ENCODE measurements around the gene TBX21. TPM values are rescaled to one million over a fixed set of nuclear protein-coding genes. Genes with fewer than 3 reads are reported as not detected.

Gene TBX21
- total RNA-seq, 1 experiment from 2014 or later: not detected

DNA sequence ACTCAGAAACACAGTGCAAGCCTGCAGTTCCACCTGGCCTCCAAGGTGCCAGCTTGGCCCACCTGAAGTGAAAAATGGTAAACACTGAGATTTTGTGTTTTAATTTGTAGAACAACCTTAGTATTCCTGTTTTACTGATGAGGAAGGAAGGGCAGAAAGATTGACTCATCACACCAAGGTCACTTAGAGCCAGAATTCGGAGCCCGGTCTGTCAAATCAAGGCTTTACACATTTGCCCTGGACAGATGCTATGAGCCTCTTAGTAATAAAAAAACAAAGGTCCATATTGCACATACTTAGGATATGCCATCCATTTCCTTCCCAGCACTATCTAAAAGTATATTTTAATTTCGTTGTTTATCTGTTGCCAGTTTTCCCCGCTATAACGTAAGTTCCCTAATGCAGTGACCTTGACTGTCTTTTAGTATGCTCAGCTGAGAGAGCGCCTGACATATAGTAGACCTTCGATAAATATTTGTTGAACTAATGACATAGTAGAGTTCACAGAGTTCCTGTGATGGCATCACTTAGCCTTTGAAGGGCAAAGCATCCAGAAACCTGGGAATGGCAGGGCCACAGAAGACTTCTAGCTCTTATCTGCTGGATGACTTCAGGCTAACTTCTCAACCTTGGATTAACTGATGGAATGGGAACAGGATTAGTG, 46.2 kb upstream of the TBX21 start:
- H3K4me1 ChIP-seq (ENCODE audit: insufficient read depth, low read length): no peaks in the 10 kb centered on the region
- H3K27ac ChIP-seq (ENCODE audit: low read length): no peak overlapping the region
- intact Hi-C loops (cut with micrococcal nuclease): no loop called here
- no peak overlapping the region for H3K4me3 ChIP-seq (ENCODE audit: low read length)
- H3K4me2 ChIP-seq (ENCODE audit: low read length): no peak overlapping the region
- BruUV-seq (replicated peaks): no TSS peak
- no peak overlapping the region for H3K9ac ChIP-seq (ENCODE audit: low read length)
- H2AFZ ChIP-seq (ENCODE audit: low read length): no peak overlapping the region
- no peaks in the 10 kb centered on the region for H3K27me3 ChIP-seq (ENCODE audit: low read length)
- no peaks in the 10 kb centered on the region for H3K79me2 ChIP-seq (ENCODE audit: low read length)
- DNase-seq (no peak), ATAC-seq (no peak; the same call in 1 of the 2 replicates)
- H3F3A ChIP-seq (ENCODE audit: low read length, unreplicated experiment): peaks cover 11% of the 10 kb centered on the region
- H3K9me3 ChIP-seq (ENCODE audit: low read length): no peaks in the 10 kb centered on the region
- TF ChIP-seq, protein P1, sequence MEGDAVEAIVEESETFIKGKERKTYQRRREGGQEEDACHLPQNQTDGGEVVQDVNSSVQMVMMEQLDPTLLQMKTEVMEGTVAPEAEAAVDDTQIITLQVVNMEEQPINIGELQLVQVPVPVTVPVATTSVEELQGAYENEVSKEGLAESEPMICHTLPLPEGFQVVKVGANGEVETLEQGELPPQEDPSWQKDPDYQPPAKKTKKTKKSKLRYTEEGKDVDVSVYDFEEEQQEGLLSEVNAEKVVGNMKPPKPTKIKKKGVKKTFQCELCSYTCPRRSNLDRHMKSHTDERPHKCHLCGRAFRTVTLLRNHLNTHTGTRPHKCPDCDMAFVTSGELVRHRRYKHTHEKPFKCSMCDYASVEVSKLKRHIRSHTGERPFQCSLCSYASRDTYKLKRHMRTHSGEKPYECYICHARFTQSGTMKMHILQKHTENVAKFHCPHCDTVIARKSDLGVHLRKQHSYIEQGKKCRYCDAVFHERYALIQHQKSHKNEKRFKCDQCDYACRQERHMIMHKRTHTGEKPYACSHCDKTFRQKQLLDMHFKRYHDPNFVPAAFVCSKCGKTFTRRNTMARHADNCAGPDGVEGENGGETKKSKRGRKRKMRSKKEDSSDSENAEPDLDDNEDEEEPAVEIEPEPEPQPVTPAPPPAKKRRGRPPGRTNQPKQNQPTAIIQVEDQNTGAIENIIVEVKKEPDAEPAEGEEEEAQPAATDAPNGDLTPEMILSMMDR (conservative IDR thresholded peaks at IDR 0.05; ENCODE audit: low read depth, low read length): no peak
- no peak for TF ChIP-seq EZH2phosphoT487 (IDR thresholded peaks at IDR 0.05; ENCODE audit: borderline replicate concordance, low read length)
- TF ChIP-seq EZH2 (IDR thresholded peaks at IDR 0.05; ENCODE audit: low read length, unreplicated experiment): no peak
- peaks cover 38% of the 10 kb centered on the region for H3K36me3 ChIP-seq (ENCODE audit: low read depth, low read length)
- H4K20me1 ChIP-seq (ENCODE audit: low read length): 0 out of 2 replicates have a peak, but pooled peaks cover 7% of the 10 kb centered on the region
- no peaks in the 10 kb centered on the region for H3K9me2 ChIP-seq (replicated peaks; ENCODE audit: low read length)
- ChIA-PET CTCF (no interaction called here), POLR2A (ENCODE audit: unreplicated experiment) (interaction anchor here (0.6 kb wide), 1 partner anchor 7 kb away, joined by 5 read pairs; no protein-coding TSS in a partner anchor)

GRCh38 chr17:47687328-47687690, 45.7 kb upstream of the TBX21 start:
- intact Hi-C loops (cut with micrococcal nuclease): no loop called here
- H3K9me3 ChIP-seq (ENCODE audit: low read length): no peaks in the 10 kb centered on the region
- H3K79me2 ChIP-seq (ENCODE audit: low read length): no peaks in the 10 kb centered on the region
- H3F3A ChIP-seq (ENCODE audit: low read length, unreplicated experiment): peaks cover 6% of the 10 kb centered on the region
- H3K4me3 ChIP-seq (ENCODE audit: low read length): no peak overlapping the region
- H3K4me1 ChIP-seq (ENCODE audit: insufficient read depth, low read length): no peaks in the 10 kb centered on the region
- BruUV-seq (replicated peaks): no TSS peak
- H3K27me3 ChIP-seq (ENCODE audit: low read length): no peaks in the 10 kb centered on the region
- H3K9ac ChIP-seq (ENCODE audit: low read length): no peak overlapping the region
- TF ChIP-seq EZH2phosphoT487 (IDR thresholded peaks at IDR 0.05; ENCODE audit: borderline replicate concordance, low read length) (no peak), EZH2 (IDR thresholded peaks at IDR 0.05; ENCODE audit: low read length, unreplicated experiment) (no peak)
- TF ChIP-seq, protein P1 (conservative IDR thresholded peaks at IDR 0.05; ENCODE audit: low read depth, low read length): no peak
- ChIA-PET CTCF (interaction anchor here (0.7 kb wide), 1 partner anchor 202 kb away, joined by 3 read pairs; no protein-coding TSS in a partner anchor), POLR2A (ENCODE audit: unreplicated experiment) (interaction anchor here (0.6 kb wide), 1 partner anchor 8 kb away, joined by 5 read pairs; no protein-coding TSS in a partner anchor)
- peaks cover 33% of the 10 kb centered on the region for H3K36me3 ChIP-seq (ENCODE audit: low read depth, low read length)
- H4K20me1 ChIP-seq (ENCODE audit: low read length): 0 out of 2 replicates have a peak, but pooled peaks cover 7% of the 10 kb centered on the region
- ATAC-seq (peak; percentile 3; the same call in 1 of the 2 replicates), DNase-seq (no peak)
- no peak overlapping the region for H2AFZ ChIP-seq (ENCODE audit: low read length)
- no peaks in the 10 kb centered on the region for H3K9me2 ChIP-seq (replicated peaks; ENCODE audit: low read length)
- no peak overlapping the region for H3K27ac ChIP-seq (ENCODE audit: low read length)
- no peak overlapping the region for H3K4me2 ChIP-seq (ENCODE audit: low read length)

- ATAC-seq (peak; percentile 52), DNase-seq (no peak)
- no TSS peak for BruUV-seq (replicated peaks)
- Histone ChIP-seq H3K79me2 (ENCODE audit: low read length) (no peaks in the 10 kb centered on the region), H3K4me1 (ENCODE audit: insufficient read depth, low read length) (no peaks in the 10 kb centered on the region), H3K9ac (ENCODE audit: low read length) (no peak overlapping the region), H3K27me3 (ENCODE audit: low read length) (no peaks in the 10 kb centered on the region), H3K36me3 (ENCODE audit: low read depth, low read length) (peaks cover 29% of the 10 kb centered on the region), H4K20me1 (ENCODE audit: low read length) (0 out of 2 replicates have a peak, but pooled peaks cover 7% of the 10 kb centered on the region), H3K9me2 (replicated peaks; ENCODE audit: low read length) (no peaks in the 10 kb centered on the region), H3K4me2 (ENCODE audit: low read length) (no peak overlapping the region), H3K4me3 (ENCODE audit: low read length) (no peak overlapping the region), H3K9me3 (ENCODE audit: low read length) (no peaks in the 10 kb centered on the region), H3F3A (ENCODE audit: low read length, unreplicated experiment) (peaks cover 5% of the 10 kb centered on the region), H2AFZ (ENCODE audit: low read length) (no peak overlapping the region), H3K27ac (ENCODE audit: low read length) (no peak overlapping the region)
- TF ChIP-seq, protein P1 (conservative IDR thresholded peaks at IDR 0.05; ENCODE audit: low read depth, low read length): no peak
- intact Hi-C loops (cut with micrococcal nuclease): no loop called here
- ChIA-PET POLR2A (ENCODE audit: unreplicated experiment) (interaction anchor here (0.5 to 0.8 kb wide), 3 partner anchors 8 to 793 kb away, joined by 3 to 5 read pairs (median 3); no protein-coding TSS in a partner anchor), CTCF (interaction anchor here (0.7 kb wide), 1 partner anchor 202 kb away, joined by 3 read pairs; no protein-coding TSS in a partner anchor)
Measured at GRCh38 chr17:47687748-47688147, 45.3 kb upstream of the TBX21 start.
